SK-N-SH (cell line): ENCODE results near the gene SNX24. TPM values are rescaled to one million over a fixed set of nuclear protein-coding genes. Genes with fewer than 3 reads are reported as not detected.

Experiments used
- CTCF ChIA-PET: fragments of 300-600, 350-600 bp; formaldehyde crosslinking; extraction: SDS; loops from one replicate; lab custom pipeline; 2021; lab: Yijun Ruan, JAX
- POLR2A ChIA-PET: fragments of 350-600 bp; sonication (Branson Sonifier 250); formaldehyde crosslinking; extraction: SDS; loops from one replicate; lab custom pipeline; 2020; ENCODE audit warnings: antibody characterized with exemption, inconsistent platforms; lab: Yijun Ruan, JAX
- DNase-seq: peaks from one replicate; pipeline ENCODE4 v3.0.0; 2012
- H2AFZ ChIP-seq: fragments of 200-600 bp; sonication (generic); 2 replicates; pipeline ENCODE4 v1.8.1; 2016; ENCODE audit warnings: antibody characterized with exemption, mild to moderate bottlenecking, low read depth
- H3F3A ChIP-seq: fragments of 200-600 bp; sonication (generic); replicated peaks from 2 replicates; pipeline ENCODE3; 2016; ENCODE audit warnings: antibody characterized with exemption, mild to moderate bottlenecking; ENCODE audit not compliant: insufficient read depth
- H3K27ac ChIP-seq, 2 experiments: fragments of 200-500 bp in 1 of 2; fragments of 200-600 bp in 1 of 2; sonication (Bioruptor generic) in 1 of 2; sonication (generic), shearing (Covaris generic) in 1 of 2; 2 replicates each; pipeline versions ENCODE4 v1.5.1 to v1.6.1; 2014 to 2016; ENCODE audit warnings: low read depth in 2 of 2, inconsistent platforms in 1 of 2, low read length in 1 of 2, mild to moderate bottlenecking in 1 of 2, mixed read lengths in 1 of 2
- H3K27me3 ChIP-seq: fragments of 200-600 bp; sonication (generic), shearing (Covaris generic); 2 replicates; pipeline ENCODE4 v1.6.1; 2016; ENCODE audit warnings: mixed run types; ENCODE audit not compliant: insufficient read depth
- H3K36me3 ChIP-seq, 2 experiments: fragments of 200-500 bp in 1 of 2; fragments of 200-600 bp in 1 of 2; sonication (Bioruptor generic) in 1 of 2; sonication (generic) in 1 of 2; replicated peaks in 1 of 2; 2 replicates each; pipeline versions ENCODE3 to v1.5.1; 2014 to 2016; ENCODE audit warnings: low read length in 1 of 2, mild to moderate bottlenecking in 1 of 2; ENCODE audit not compliant: insufficient read depth in 2 of 2, control insufficient read depth in 1 of 2
- H3K4me1 ChIP-seq, 2 experiments: fragments of 200-500 bp in 1 of 2; fragments of 200-600 bp in 1 of 2; sonication (Bioruptor generic) in 1 of 2; sonication (generic), shearing (Covaris generic) in 1 of 2; 2 replicates each; pipeline versions ENCODE4 v1.5.1 to v1.6.1; 2014 to 2016; ENCODE audit warnings: low read depth in 1 of 2, low read length in 1 of 2, mixed run types in 1 of 2; ENCODE audit not compliant: insufficient read depth in 2 of 2, control insufficient read depth in 1 of 2
- H3K4me2 ChIP-seq: fragments of 200-600 bp; sonication (generic), shearing (Covaris generic); 2 replicates; pipeline ENCODE4 v1.6.1; 2017; ENCODE audit warnings: mixed run types
- H3K4me3 ChIP-seq, 2 experiments: fragments of 200-500 bp in 1 of 2; fragments of 200-600 bp in 1 of 2; sonication (Bioruptor generic) in 1 of 2; sonication (generic), shearing (Covaris generic) in 1 of 2; 2 replicates each; pipeline versions ENCODE4 v1.5.1 to v1.8.1; 2014 to 2016; ENCODE audit warnings: low read depth in 2 of 2, inconsistent platforms in 1 of 2, low read length in 1 of 2, mild to moderate bottlenecking in 1 of 2, mixed read lengths in 1 of 2, moderate library complexity in 1 of 2
- H3K79me2 ChIP-seq: fragments of 200-600 bp; sonication (generic); 2 replicates; pipeline ENCODE4 v1.8.1; 2017; ENCODE audit warnings: mild to moderate bottlenecking; ENCODE audit not compliant: insufficient read depth
- H3K9ac ChIP-seq: fragments of 200-600 bp; sonication (generic); 2 replicates; pipeline ENCODE4 v1.6.1; 2017; ENCODE audit warnings: mixed run types
- H3K9me2 ChIP-seq: fragments of 200-600 bp; sonication (generic); 2 replicates; pipeline ENCODE4 v1.6.1; 2017; ENCODE audit warnings: mixed run types
- H3K9me3 ChIP-seq: fragments of 200-600 bp; sonication (generic); 2 replicates; pipeline ENCODE4 v1.6.1; 2017; ENCODE audit warnings: mixed run types, mild to moderate bottlenecking, moderate library complexity
- H4K20me1 ChIP-seq: fragments of 200-600 bp; sonication (generic); 2 replicates; pipeline ENCODE4 v1.6.1; 2017; ENCODE audit warnings: mild to moderate bottlenecking, mixed run types; ENCODE audit not compliant: insufficient read depth
- ELF1 ChIP-seq: IDR thresholded peaks from 2 replicates; pipeline ENCODE4 v1.4.0; 2012
- EP300 ChIP-seq, 2 experiments: IDR thresholded peaks; 2 replicates each; pipeline versions ENCODE4 v1.4.0 to v1.6.1; 2012; ENCODE audit warnings: borderline replicate concordance in 1 of 2, low read depth in 1 of 2, low read length in 1 of 2
- FOSL2 ChIP-seq: IDR thresholded peaks from 2 replicates; pipeline ENCODE4 v1.4.0; 2012; ENCODE audit warnings: low read depth, mild to moderate bottlenecking, moderate library complexity, borderline replicate concordance
- GATA2 ChIP-seq: sonication (generic); formaldehyde crosslinking; IDR thresholded peaks from 2 replicates; pipeline ENCODE4 v1.5.0; 2020; ENCODE audit warnings: mild to moderate bottlenecking, missing genetic modification reagents
- MXI1 ChIP-seq: IDR thresholded peaks from 2 replicates; pipeline ENCODE4 v1.6.1; 2012; ENCODE audit warnings: mild to moderate bottlenecking, low read depth, low read length, improper control_type of control experiment
- NFIC ChIP-seq: IDR thresholded peaks from 2 replicates; pipeline ENCODE4 v1.4.0; 2012; ENCODE audit warnings: borderline replicate concordance
- RAD21 ChIP-seq: IDR thresholded peaks from 2 replicates; pipeline ENCODE4 v1.6.1; 2012; ENCODE audit warnings: mild to moderate bottlenecking, low read length
- TCF12 ChIP-seq: IDR thresholded peaks from 2 replicates; pipeline ENCODE4 v1.4.0; 2012
- WGBS: methylation state at CpG from one replicate; pipeline ENCODE4 v1.1.6; 2017; ENCODE audit warnings: low lambda C conversion rate; 5-methylcytosine and 5-hydroxymethylcytosine counted together
- polyA plus RNA-seq, 3 experiments: library from polyadenylated mRNA; depleted of rRNA; stranded (reverse); fragments of >200 nt; gene quantifications; 2 replicates each; pipeline ENCODE4 v1.2.3, GENCODE V29; 2012
- TF ChIP-seq, protein P1 (sequence below): IDR thresholded peaks from 2 replicates; pipeline ENCODE4 v1.4.0; 2012; ENCODE audit warnings: low read depth, borderline replicate concordance
- TF ChIP-seq, protein P2 (sequence below): fragments of 150-350 bp; IDR thresholded peaks from 2 replicates; pipeline ENCODE4 v1.6.1; 2016; ENCODE audit warnings: mild to moderate bottlenecking, low read depth, low read length
- TF ChIP-seq, protein P3 (sequence below): IDR thresholded peaks from 2 replicates; pipeline ENCODE4 v1.6.1; 2012; ENCODE audit warnings: mild to moderate bottlenecking, low read depth, low read length, moderate library complexity
- TF ChIP-seq, protein P4 (sequence below): IDR thresholded peaks from 2 replicates; pipeline ENCODE4; 2012
- TF ChIP-seq, protein P5 (sequence below): fragments of 200-600 bp; sonication (generic); IDR thresholded peaks from 2 replicates; pipeline ENCODE4 v1.6.1; 2017; ENCODE audit warnings: antibody characterized with exemption, mild to moderate bottlenecking, moderate library complexity

Gene SNX24
- polyA plus RNA-seq, 1 of the 3 experiments (the other 2 are of a cell fraction): 8.2 TPM

DNA sequence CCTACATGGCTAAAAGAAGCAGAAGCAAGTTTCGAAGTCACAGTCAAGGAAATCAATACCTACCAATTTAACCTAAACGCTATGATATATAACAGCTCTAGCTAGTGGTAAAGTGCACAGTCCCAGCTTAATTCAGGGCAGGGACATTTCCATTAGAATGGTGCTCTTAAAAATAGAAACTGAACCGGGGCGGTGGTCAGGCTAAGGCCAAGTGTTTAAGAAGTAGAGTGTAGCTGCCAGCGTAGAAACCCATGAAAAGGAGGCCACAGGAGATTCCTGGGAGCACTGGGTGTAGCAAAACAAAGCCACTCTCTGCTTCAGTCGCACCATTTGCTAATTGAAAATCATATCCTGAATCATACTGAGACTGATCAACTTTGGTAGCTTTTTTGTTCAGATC, 162.3 kb downstream of the SNX24 start (continued):
- no peak for TF ChIP-seq FOSL2
- TF ChIP-seq, protein P1, sequence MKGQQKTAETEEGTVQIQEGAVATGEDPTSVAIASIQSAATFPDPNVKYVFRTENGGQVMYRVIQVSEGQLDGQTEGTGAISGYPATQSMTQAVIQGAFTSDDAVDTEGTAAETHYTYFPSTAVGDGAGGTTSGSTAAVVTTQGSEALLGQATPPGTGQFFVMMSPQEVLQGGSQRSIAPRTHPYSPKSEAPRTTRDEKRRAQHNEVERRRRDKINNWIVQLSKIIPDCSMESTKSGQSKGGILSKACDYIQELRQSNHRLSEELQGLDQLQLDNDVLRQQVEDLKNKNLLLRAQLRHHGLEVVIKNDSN: no peak
- TF ChIP-seq NFIC: no peak
- TF ChIP-seq, protein P2, sequence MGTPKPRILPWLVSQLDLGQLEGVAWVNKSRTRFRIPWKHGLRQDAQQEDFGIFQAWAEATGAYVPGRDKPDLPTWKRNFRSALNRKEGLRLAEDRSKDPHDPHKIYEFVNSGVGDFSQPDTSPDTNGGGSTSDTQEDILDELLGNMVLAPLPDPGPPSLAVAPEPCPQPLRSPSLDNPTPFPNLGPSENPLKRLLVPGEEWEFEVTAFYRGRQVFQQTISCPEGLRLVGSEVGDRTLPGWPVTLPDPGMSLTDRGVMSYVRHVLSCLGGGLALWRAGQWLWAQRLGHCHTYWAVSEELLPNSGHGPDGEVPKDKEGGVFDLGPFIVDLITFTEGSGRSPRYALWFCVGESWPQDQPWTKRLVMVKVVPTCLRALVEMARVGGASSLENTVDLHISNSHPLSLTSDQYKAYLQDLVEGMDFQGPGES: no peak
- TF ChIP-seq, protein P3, sequence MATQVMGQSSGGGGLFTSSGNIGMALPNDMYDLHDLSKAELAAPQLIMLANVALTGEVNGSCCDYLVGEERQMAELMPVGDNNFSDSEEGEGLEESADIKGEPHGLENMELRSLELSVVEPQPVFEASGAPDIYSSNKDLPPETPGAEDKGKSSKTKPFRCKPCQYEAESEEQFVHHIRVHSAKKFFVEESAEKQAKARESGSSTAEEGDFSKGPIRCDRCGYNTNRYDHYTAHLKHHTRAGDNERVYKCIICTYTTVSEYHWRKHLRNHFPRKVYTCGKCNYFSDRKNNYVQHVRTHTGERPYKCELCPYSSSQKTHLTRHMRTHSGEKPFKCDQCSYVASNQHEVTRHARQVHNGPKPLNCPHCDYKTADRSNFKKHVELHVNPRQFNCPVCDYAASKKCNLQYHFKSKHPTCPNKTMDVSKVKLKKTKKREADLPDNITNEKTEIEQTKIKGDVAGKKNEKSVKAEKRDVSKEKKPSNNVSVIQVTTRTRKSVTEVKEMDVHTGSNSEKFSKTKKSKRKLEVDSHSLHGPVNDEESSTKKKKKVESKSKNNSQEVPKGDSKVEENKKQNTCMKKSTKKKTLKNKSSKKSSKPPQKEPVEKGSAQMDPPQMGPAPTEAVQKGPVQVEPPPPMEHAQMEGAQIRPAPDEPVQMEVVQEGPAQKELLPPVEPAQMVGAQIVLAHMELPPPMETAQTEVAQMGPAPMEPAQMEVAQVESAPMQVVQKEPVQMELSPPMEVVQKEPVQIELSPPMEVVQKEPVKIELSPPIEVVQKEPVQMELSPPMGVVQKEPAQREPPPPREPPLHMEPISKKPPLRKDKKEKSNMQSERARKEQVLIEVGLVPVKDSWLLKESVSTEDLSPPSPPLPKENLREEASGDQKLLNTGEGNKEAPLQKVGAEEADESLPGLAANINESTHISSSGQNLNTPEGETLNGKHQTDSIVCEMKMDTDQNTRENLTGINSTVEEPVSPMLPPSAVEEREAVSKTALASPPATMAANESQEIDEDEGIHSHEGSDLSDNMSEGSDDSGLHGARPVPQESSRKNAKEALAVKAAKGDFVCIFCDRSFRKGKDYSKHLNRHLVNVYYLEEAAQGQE: no peak
- TF ChIP-seq GATA2 (CRISPR knock-in tag): no peak

DNA sequence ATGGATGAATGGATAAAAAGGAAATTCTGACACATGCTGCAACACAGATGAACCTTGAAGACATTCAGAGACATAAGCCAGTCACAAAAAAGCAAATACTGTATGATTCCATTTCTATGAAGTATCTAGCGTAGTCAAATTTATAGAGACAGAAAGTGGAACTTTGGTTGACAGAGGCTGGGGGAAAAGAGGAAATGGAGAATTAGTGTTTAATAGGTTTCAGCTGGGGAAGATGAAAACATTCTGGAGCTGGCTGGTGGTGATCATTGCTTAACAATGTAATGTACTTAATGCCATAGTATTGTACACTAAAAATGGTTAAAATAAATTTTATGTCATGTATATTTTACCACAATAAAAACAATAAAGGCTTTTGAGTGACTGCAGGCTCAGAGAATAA, 166.9 kb downstream of the SNX24 start:
- ChIA-PET CTCF (no interaction called here), POLR2A (no interaction called here)
- H3K9ac ChIP-seq: no peak overlapping the region
- H3K9me3 ChIP-seq: no peaks in the 10 kb centered on the region
- peak overlapping the region in 1 of 2 experiments; percentile 39; a peak in 2 of 4 replicates for H3K27ac ChIP-seq
- 60% methylated on average over 1 of the region's 1 CpG for WGBS
- H3K9me2 ChIP-seq: no peaks in the 10 kb centered on the region
- peaks cover 0 to 1% of the 10 kb centered on the region in 2 experiments; a peak in 2 of 4 replicates for H3K4me1 ChIP-seq
- no peaks in the 10 kb centered on the region for H3K27me3 ChIP-seq
- TF ChIP-seq RAD21 (no peak), TCF12 (peak; percentile 57)
- peaks cover 0 to 15% of the 10 kb centered on the region in 2 experiments for H3K36me3 ChIP-seq
- H3F3A ChIP-seq: no peaks in the 10 kb centered on the region
- H3K4me2 ChIP-seq: no peak overlapping the region
- H2AFZ ChIP-seq: no peak overlapping the region
- DNase-seq: no peak
- H3K79me2 ChIP-seq: no peaks in the 10 kb centered on the region
- no peaks in the 10 kb centered on the region for H4K20me1 ChIP-seq
- H3K4me3 ChIP-seq: no peak overlapping the region

DNA sequence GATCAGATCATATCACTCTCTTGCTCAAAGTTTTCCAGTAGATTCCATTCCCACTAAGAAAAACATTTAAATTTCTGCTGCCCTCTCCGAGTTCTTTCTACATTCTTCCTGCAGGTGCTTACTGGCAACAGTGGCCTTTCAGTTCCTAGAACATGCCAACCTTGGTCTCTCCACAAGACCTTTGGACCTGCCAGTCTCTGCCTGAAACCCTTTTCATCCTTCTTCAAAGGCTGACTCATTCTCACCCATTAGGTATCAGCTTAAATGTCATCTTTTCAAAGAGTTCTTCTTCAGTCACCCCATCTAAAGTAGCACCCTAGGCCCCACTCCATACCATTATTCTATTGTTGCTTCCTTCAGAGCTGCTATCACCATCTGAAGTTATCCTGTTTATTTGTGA, 169.3 kb downstream of the SNX24 start:
- H3K79me2 ChIP-seq: no peaks in the 10 kb centered on the region
- no peak for TF ChIP-seq EP300 (IDR thresholded peaks at IDR 0.05; ENCODE audit: borderline replicate concordance in 1 of 2, low read depth in 1 of 2, low read length in 1 of 2)
- TF ChIP-seq, protein P4, sequence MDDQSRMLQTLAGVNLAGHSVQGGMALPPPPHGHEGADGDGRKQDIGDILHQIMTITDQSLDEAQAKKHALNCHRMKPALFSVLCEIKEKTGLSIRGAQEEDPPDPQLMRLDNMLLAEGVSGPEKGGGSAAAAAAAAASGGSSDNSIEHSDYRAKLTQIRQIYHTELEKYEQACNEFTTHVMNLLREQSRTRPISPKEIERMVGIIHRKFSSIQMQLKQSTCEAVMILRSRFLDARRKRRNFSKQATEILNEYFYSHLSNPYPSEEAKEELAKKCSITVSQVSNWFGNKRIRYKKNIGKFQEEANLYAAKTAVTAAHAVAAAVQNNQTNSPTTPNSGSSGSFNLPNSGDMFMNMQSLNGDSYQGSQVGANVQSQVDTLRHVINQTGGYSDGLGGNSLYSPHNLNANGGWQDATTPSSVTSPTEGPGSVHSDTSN: no peak
- TF ChIP-seq, protein P3: no peak
- TF ChIP-seq, protein P5, sequence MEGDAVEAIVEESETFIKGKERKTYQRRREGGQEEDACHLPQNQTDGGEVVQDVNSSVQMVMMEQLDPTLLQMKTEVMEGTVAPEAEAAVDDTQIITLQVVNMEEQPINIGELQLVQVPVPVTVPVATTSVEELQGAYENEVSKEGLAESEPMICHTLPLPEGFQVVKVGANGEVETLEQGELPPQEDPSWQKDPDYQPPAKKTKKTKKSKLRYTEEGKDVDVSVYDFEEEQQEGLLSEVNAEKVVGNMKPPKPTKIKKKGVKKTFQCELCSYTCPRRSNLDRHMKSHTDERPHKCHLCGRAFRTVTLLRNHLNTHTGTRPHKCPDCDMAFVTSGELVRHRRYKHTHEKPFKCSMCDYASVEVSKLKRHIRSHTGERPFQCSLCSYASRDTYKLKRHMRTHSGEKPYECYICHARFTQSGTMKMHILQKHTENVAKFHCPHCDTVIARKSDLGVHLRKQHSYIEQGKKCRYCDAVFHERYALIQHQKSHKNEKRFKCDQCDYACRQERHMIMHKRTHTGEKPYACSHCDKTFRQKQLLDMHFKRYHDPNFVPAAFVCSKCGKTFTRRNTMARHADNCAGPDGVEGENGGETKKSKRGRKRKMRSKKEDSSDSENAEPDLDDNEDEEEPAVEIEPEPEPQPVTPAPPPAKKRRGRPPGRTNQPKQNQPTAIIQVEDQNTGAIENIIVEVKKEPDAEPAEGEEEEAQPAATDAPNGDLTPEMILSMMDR: no peak
- TF ChIP-seq ELF1: no peak
- TF ChIP-seq MXI1: no peak

More for the DNA sequence above, 169.3 kb downstream of the SNX24 start:
- H3K27me3 ChIP-seq: no peaks in the 10 kb centered on the region
- H3K4me3 ChIP-seq: no peak overlapping the region
- peaks cover 0 to 4% of the 10 kb centered on the region in 2 experiments for H3K36me3 ChIP-seq
- H3K27ac ChIP-seq: no peak overlapping the region
- H3K9me2 ChIP-seq: no peaks in the 10 kb centered on the region
- ChIA-PET CTCF (interaction anchor here (1.3 kb wide), 1 partner anchor 169 kb away, joined by 3 read pairs; the partner anchor contains the start of gene SNX24), POLR2A (no interaction called here)
- no peaks in the 10 kb centered on the region; a peak in 1 of 4 replicates for H3K4me1 ChIP-seq
- H4K20me1 ChIP-seq: no peaks in the 10 kb centered on the region
- H3K4me2 ChIP-seq: no peak overlapping the region
- no peaks in the 10 kb centered on the region for H3F3A ChIP-seq
- H3K9me3 ChIP-seq: no peaks in the 10 kb centered on the region
- H3K9ac ChIP-seq: no peak overlapping the region
- WGBS: 100% methylated on average over 1 of the region's 1 CpG
- no peak for DNase-seq
- no peak overlapping the region for H2AFZ ChIP-seq
